GM19395 (cell line): ENCODE data around the gene LY6G6D.

Experiments used
- ATAC-seq: cut with Tn5 transposase; IDR thresholded peaks from one replicate; pipeline ENCODE4 v1.9.1; 2021; ENCODE audit warnings: mild to moderate bottlenecking, moderate library complexity; ENCODE audit not compliant: unreplicated experiment

Gene LY6G6D

DNA sequence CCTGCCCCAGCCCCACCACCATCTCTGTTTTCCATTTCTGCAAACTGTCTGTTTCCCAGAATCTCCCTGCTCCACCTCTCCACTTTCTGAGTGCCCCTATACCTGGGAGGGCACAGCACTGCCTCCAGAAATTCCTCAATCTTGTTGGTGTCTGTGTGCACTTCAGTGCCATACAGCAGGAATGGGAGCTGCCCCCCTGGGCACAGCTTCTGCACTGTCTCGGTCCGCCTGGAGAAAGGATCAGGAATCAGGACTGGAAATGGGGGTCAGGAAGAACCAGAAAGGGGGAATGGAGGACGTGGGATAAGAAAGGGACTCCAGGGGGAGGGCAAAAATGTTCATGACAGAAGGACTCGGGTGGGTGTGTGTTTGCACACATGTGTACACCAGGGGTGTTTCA, 18.6 kb downstream of the LY6G6D start:
- ATAC-seq: no peak

DNA sequence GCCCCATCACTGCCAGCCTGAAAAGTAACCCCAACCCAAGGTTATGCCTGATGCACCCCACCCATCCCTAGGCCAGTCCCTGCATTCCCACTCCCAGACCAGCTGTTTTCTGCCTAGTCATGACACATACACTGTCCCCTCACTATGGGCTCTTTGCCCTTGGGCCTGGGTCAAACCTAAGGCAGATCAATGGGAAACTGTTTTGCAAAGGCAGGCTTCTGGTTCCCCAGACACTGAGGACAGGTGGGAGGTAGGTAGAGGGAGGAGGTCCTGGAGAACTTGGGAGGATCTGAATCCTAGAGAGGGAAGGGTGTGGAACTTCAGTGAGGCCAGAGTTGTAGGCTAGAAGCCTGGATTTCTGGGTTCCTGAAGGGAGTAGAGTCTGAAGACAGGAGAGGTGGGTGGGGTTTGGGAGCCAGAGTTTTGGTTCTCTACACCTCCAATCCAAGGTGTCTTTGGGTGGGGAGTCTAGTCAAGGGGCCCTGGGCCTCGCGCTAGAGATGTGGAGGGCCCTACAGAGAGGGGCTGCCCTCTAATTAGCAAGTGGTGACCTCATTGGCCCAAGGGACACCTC, 19.2 kb downstream of the LY6G6D start:
- no peak for ATAC-seq

DNA sequence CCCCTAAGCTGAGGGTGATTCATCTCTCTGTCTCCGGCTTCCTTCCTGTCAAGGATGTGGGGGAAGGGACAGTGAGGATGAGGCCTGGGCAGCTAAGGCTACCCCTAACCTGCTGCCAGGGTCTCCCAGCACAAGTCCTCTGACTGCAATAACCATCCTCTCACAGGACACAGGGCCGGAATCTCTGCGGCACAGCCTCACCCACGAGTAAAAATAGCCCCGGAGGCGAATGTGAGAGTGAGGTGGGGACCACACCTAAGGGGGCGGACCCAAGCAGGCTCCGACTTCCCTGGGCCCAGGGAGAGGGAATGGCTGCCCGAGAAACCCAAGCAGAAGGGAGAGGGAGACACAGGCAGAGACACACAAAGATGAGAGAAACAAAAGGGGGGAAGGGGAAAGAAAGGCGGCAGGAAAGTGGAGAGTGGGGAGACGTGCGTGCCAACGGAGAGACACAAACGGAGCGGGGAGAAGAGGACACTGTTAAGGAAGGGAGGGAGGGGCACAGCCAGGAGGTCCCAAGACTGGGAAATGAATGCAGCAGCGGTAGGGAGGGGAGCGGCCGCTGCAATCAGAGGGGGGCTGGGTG, 19.8 kb downstream of the LY6G6D start:
- ATAC-seq: no peak

DNA sequence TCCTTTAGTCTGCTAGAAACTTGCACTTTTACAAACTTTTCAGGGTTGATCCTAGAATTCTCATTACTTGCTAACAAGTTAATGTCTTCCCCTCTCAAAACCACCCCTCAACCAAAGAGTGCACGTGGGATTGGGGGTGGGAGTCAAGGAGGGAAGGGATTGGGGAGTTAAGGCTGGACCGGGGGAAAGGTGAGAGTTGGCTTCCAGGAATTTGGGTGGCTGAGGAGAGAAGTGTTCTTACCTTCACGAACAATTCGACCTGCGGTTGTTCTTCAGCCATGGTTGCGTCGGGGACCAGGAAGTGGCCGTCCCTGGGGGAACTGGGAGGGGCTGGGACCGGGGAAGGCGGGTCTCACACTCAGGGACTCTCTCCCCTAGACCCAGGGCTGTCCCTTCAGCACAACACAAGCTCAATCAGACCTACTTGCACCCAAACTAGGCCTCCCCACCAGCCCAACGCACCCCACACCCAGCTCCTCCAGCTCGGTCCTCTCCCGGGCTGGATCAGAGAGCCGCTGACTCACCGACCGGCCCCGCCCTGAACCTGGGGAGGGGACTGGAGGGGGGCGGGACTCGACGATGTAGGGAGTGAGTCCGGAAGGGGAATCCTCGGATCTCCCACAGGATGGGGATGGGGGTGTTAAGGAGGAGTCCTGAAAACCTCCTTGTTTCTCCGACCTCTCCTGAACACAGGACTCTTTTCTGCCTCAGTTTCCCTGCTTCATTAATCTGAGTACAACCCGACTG, 21.0 kb downstream of the LY6G6D start, which contains the start of gene CLIC1:
Gene CLIC1, minus strand, starts transcription at position 510 of the 747 bp plus-strand sequence. Its CDS starts 230 bp downstream, at position 280.
- ATAC-seq: peak; percentile 25

DNA sequence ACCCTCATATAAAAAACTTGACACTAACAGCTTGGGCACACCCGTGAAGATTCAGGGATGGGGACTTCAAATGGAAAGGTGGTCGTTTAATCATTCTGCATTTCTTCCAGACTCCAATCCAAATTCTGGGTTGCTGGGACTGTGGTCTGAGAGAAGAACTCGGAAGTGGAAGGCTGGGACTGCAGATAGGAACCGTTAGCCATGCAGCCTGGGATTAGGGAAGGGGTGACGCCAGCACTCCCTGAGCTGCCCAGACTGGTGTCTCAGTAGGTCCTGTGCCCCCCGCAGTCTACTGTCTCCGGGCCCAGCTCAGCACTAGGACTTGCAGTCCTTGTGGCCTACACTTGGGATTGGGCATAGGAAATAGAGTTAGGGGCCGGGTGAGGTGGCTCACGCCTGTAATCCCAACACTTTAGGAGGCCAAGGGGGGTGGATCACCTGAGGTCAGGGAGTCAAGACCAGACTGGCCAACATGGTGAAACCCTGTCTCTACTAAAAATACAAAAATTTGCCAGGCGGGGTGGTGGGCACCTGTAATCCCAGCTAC, 21.7 kb downstream of the LY6G6D start:
- no peak for ATAC-seq

DNA sequence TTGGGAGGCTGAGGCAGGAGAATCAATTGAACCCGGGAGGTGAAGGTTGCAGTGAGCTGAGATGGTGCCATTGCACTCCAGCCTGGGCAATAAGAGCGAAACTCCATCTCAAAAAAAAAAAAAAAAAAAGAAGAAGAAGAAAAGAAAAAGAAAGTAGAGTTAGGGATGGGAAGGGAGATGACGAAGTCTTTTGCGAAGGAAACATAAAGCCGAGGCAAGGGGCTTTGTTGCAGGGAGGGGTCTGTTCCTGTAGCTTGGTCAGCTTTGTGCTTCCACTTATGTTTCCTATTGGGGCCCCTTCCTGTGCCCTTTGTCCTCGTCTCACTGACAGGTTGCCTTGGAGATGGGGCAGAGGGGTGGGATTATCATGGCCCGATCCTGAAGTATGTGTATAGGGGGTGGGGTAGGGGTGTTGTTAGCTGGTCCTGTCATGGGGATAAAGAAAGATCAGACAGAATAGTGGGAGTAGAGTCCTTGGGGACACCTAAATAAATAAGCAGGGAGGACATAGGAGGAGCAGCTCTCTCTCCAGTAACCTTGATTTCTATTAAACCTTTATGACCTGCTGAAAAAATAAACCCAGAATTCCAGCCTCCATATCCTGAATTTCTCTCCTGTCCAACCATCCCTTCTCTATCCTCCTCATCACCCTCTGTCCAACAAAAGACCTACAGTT, 22.3 kb downstream of the LY6G6D start:
- no peak for ATAC-seq

DNA sequence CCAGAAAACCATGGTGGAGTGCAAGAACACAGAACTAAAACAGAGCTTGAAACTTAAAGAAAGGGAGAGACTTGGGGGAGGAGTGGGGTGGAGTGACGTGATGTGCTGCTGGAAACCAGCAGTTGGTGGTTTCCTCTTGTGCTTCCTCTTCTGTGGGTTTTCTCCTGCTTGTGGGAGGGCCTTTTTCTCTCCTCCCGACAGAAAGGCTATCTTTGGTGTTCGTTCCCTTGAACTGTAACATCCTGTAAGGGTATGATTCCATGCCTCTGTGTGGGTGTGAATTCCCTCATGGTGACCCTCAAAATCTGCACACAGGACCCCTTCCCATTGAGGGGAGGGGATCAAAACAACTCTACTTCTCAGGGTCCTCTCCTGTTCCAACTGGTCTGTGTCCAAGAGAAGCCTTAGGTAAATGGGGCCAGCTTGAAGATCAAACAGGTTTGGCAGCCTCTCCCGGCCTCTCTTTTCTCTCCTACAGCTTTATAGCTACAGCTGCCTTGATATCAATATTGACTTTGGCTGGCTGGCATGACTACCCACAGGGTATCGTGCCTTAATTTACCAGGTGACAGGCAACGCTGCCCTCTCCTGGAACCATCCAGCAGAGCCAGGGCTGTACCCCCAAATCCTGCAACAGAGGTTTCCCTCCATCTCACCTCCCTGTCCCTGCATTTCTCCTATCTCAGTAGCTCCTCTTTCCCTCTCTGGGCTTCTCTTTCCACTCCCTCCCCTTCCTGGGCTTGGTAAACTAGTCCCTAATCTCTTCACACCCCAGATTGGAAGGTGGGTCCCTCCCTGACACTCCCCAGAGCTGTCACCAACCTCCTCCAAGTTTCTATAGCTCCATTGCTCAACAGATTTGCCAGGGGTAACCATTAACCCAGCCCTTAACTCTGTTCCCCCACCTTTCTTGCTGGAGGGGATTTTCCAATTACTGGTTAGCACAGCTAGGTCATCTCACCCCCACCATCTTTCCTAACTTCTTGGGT, 23.1 kb downstream of the LY6G6D start:
- no peak for ATAC-seq

DNA sequence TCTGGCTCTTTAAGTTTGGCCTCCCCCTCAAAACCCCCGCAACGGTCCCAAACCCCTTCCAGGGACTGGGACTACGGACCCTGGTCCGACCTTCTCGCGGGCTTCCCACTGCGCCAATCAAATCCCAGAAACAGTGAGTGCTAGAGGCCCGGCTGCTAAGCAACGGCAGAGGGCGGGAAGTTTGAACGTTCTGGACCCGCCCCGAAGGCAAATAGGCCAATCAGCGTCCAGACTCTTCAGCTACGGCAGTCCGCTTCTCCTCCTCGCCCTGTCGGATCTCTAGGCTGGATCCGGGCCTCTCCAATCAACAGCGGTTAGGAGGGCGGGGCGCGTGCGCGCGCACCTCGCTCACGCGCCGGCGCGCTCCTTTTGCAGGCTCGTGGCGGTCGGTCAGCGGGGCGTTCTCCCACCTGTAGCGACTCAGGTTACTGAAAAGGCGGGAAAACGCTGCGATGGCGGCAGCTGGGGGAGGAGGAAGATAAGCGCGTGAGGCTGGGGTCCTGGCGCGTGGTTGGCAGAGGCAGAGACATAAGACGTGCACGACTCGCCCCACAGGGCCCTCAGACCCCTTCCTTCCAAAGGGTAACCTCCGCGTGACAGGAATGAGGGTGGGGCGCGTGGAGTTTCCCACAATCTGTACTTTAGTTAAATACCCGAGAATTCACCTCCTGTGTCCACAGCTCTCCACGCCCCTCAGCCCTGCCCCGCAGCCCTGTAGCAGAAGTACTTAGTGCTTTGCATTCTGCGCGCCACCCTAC, 24.7 kb downstream of the LY6G6D start, which contains the start of gene MSH5:
Gene MSH5, plus strand, starts transcription at position 367 of the 758 bp plus-strand sequence. CDS start 462 bp downstream, outside the sequence.
- peak; percentile 75 for ATAC-seq

DNA sequence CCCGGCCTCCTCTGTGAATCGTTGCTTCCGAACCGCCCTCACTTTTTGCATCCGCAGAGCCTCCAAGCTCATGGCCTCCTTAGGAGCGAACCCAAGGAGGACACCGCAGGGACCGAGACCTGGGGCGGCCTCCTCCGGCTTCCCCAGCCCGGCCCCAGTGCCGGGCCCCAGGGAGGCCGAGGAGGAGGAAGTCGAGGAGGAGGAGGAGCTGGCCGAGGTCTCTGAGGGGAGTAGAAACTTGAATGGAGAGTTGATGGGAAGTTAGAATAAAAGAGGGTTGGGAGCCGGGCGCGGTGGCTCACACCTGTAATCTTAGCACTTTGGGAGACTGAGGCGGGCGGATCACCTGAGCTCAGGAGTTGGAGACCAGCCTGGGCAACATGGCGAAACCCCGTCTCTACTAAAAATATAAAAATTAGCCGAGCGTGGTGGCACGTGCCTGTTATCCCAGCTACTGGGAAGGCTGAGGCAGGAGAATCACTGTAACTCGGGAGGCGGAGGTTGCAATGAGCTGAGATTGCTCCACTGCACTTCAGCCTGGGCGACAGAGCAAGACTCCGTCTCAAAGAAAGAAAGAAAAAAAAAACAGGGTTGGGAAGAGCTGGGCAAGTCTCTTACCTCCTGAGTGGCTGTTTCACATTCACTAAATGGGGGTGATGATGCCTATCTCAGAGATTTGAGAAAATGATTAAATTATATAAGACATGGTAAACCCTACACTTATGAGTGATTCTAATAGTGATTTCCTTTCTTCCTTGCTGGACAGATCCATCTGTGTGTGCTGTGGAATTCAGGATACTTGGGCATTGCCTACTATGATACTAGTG, 25.5 kb downstream of the LY6G6D start:
- no peak for ATAC-seq

DNA sequence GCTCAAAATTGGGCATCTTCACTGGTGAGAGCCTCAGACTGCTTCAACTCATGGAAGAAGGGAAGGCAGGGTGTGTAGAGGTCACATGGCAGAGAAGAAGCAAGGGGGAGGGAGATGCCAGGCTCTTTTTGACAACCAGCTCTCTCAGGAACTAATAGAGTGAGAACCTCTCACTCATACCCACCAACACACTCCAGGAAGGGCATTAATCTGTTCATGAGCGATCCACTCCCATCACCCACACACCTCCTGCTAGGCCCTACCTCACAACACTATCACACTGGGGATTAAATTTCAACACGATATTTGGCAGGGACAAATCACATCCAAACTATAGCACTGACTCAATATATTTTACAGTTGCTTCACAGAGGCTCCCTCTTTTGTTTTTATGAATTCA, 26.7 kb downstream of the LY6G6D start:
- no peak for ATAC-seq

DNA sequence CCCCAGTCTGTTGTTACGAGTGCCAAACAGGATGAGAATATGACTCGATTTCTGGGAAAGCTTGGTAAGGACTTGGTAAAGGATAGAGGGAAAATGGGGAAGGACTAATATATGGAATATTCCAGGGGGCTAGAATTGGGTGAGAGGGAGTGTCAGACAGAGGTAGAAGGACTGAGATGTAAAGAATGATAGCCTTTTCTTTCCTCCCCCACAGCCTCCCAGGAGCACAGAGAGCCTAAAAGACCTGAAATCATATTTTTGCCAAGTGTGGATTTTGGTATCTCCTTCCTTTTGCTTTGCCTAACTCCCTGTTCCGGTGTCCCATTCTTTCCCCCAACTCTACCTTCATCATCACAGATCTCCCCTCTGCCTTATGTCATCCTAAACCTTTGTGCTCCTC, 27.7 kb downstream of the LY6G6D start:
- no peak for ATAC-seq

DNA sequence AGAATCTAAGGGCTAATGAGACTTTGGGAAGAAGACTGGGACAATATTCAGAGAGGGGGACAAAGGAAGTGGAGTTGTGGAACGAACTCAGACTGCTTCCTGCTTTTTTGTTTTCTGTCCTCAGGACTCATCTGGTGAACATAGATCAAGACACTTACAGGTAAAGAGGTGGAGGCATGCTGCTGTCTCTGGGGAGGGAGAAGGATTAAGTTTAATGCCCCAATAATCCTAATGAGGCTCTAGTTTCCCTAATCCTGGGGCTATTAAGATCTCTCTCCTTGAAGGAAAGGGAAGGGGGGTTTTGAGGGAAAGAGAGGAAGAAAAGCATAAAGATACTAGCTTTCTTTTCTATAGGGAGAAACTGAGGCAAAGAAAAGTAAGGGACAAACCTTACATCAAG, 29.3 kb downstream of the LY6G6D start:
- no peak for ATAC-seq

DNA sequence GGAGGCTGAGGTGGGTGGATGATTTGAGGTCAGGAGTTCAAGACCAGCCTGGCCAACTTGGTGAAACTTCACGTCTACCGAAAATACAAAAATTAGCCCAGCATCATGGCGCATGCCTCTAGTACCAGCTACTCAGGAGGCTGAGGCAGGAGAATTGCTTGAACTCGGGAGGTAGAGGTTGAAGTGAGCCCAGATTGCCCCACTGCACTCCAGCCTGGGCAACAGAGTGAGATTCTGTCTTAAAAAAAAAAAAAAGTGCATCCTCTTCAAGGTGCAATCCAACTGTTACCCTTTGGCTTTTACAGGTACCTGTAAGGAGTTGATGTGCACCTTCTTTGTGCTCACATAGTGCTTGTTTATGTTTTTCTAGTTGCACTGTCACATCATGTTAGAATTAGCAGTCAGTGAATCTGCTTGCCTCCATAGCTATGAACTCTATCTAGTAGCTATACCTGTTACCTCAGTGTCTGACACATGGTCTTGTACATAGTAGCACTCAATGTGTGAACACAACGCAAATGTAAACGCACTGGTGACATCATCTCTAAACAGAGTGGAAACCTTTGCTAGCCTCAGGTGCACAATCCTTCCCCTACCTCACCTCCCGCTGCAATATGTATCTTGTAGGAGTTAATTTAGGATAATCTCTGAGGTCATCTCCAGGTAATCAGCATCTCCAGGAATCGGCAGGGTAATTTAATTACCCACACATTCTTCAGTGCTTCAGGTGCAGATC, 34.3 kb downstream of the LY6G6D start:
- ATAC-seq: no peak

DNA sequence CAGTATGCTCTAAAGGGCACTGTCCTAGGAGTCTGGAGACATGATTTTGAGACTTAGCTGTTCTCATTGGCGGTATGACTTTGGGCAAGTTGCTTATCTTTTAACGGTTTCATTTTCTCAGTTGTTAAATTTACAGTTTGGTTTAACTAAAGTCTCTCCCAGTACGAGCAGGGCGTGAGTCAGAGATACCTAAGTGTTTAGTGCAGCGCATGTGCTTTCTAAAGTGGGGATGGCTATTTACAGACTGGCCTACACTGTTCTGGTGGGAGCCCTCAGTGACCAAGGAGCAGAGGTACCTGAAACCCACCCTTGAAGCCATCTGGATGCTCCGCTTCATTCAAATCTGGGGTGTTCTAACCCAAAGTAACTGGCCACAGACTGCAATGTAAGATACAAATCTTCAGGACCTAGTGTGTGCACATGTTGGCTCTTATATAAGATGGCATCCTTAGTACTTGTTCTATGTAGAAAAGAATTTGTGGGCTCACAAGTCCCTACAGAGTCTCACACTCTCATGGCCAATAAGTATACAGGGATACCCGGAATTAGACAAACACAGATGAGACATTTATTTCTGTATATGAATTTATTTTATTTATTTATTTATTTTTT, 35.4 kb downstream of the LY6G6D start:
- no peak for ATAC-seq

DNA sequence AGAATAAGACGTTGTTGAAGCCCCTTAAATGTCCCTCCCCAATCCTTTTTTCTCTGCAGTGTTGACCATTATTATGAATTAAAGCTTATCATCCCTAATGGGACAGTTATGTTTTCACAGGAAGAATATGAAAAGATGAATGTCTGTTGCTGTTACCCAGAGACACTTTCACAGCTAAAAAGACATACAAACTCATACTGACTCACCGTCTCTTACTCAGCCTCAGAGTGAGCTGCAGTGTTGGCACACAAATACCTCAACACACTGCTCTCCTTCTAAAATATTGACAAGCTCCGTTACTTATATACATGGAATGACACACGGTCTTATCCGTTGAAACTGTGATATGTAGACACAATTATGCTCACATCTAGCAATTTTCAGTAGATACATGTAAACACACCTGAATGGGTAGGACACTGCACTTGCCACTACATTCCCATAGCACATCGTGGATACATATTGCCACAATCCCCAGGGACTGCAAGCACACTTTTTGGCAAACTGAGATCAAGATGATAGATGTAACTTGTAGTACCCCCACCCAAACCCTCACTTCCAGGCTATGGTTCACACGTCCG, 37.7 kb downstream of the LY6G6D start:
- no peak for ATAC-seq

DNA sequence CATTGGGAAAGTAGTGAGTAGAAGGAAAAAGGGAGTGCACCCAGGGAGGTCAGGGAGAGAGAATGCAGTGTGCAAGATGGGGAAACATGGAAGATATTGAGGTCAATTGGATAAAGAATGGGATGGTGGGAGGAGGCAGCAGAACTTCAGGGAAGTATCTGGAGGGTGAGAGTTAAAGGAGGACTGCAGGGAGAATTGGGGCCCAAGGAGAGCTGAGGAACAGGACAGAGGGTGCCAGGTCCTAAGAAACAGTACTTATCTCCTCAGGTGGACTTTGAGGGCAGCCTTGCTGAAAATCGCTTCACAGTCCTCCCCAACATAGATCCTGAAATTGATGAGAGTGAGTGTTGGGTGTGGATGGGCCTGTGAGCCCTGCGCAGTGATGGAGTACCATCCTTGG, 43.1 kb downstream of the LY6G6D start:
- no peak for ATAC-seq

DNA sequence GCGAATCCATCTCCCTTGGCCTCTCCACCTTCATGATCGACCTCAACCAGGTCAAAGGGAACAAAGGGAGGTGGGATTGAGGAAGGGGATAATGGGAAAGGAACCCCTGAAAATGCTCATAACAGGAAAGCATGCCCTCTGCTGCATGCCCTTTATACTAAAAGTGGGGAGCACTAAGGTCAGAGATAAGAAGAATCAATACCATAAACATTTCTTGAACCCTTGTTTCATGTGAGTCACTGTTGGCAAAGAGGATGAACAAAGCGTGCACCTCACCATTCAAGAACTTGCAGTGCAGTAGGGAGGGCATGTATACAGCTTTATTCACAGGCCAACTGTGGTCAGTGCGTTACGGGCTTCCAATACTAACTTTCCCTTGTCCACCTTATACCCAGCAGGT, 45.6 kb downstream of the LY6G6D start:
- no peak for ATAC-seq
